DMS53 treated with DMSO at 0.1 percent for 48 hours (cell line): ENCODE data around the gene DCLK1.
"Not testable (repeated sequence)": the region's sequence is repeated elsewhere in the genome, so short reads cannot be mapped to it uniquely, and the experiment has no call there.

ENCODE experiments used
- DNase-seq: peaks from one replicate; lab custom pipeline; 2025; ENCODE audit not compliant: unreplicated experiment; lab: John Stamatoyannopoulos, UW

The DCLK1 gene

GRCh38 chr13:36088001-36088400 lies 43.2 kb downstream of the DCLK1 start:
- DNase-seq: peak; percentile 78

GRCh38 chr13:36086117-36086516 lies 45.1 kb downstream of the DCLK1 start:
- DNase-seq: peak; percentile 74

GRCh38 chr13:36084131-36084530 lies 47.1 kb downstream of the DCLK1 start:
- DNase-seq: no peak

- DNase-seq: no peak
Measured at GRCh38 chr13:36082806-36083205, 48.4 kb downstream of the DCLK1 start.

- DNase-seq: peak; percentile 47
Measured at GRCh38 chr13:36082396-36082795, 48.8 kb downstream of the DCLK1 start.

GRCh38 chr13:36076211-36076610 lies 55.0 kb downstream of the DCLK1 start:
- DNase-seq: no peak

- DNase-seq: no peak
Measured at GRCh38 chr13:36074659-36075058, 56.5 kb downstream of the DCLK1 start.

- DNase-seq: no peak
Measured at GRCh38 chr13:36072152-36072935, 58.8 kb downstream of the DCLK1 start.

GRCh38 chr13:36070504-36071192 lies 60.5 kb downstream of the DCLK1 start:
- DNase-seq: not testable (repeated sequence)

- DNase-seq: no peak
Measured at GRCh38 chr13:36069881-36070366, 61.3 kb downstream of the DCLK1 start.

- DNase-seq: no peak
Measured at GRCh38 chr13:36068991-36069390, 62.2 kb downstream of the DCLK1 start.

GRCh38 chr13:36068566-36068965 lies 62.6 kb downstream of the DCLK1 start:
- no peak for DNase-seq

- no peak for DNase-seq
Measured at GRCh38 chr13:36067746-36068381, 63.3 kb downstream of the DCLK1 start.

- DNase-seq: no peak
Measured at GRCh38 chr13:36062249-36062648, 68.9 kb downstream of the DCLK1 start.

- DNase-seq: no peak
Measured at GRCh38 chr13:36061621-36062020, 69.6 kb downstream of the DCLK1 start.

GRCh38 chr13:36061054-36061453 lies 70.1 kb downstream of the DCLK1 start:
- DNase-seq: no peak

- no peak for DNase-seq
Measured at GRCh38 chr13:36059321-36059720, 71.9 kb downstream of the DCLK1 start.

GRCh38 chr13:36058116-36058515 lies 73.1 kb downstream of the DCLK1 start:
- no peak for DNase-seq

GRCh38 chr13:36057547-36057946 lies 73.6 kb downstream of the DCLK1 start:
- no peak for DNase-seq

GRCh38 chr13:36057041-36057440 lies 74.1 kb downstream of the DCLK1 start:
- DNase-seq: no peak

- DNase-seq: no peak
Measured at GRCh38 chr13:36055366-36055765, 75.8 kb downstream of the DCLK1 start.

- no peak for DNase-seq
Measured at GRCh38 chr13:36054041-36054440, 77.1 kb downstream of the DCLK1 start.
